PC-9 (cell line): ENCODE measurements around the gene ANXA1. TPM values are rescaled to one million over a fixed set of nuclear protein-coding genes. Genes with fewer than 3 reads are reported as not detected.

Experiments
- BruUV-seq: library from RNA; stranded (reverse); fragments of 400-500 nt; replicated peaks from 2 replicates; lab custom pipeline; 2021; lab: Mats Ljungman, UMichigan
- CTCF ChIA-PET: fragments of 300-600 bp; sonication (Branson Sonifier 250); formaldehyde crosslinking; loops from one replicate; lab custom pipeline; 2022; ENCODE audit warnings: antibody characterized with exemption; lab: Charles Lee
- POLR2A ChIA-PET: fragments of 300-600 bp; sonication (Branson Sonifier 250); formaldehyde crosslinking; loops from one replicate; lab custom pipeline; 2022; ENCODE audit warnings: antibody characterized with exemption; ENCODE audit not compliant: unreplicated experiment; lab: Charles Lee
- DNase-seq, 2 experiments: peaks; one replicate each; pipeline versions ENCODE4 v3.0.0 to v3.0.0-alpha.2; 2015 to 2022; ENCODE audit warnings: mixed read lengths in 1 of 2
- H2AFZ ChIP-seq: fragments of 200-600 bp; sonication (generic); 2 replicates; pipeline ENCODE4 v1.8.1; 2017; ENCODE audit warnings: antibody characterized with exemption
- H3F3A ChIP-seq: fragments of 200-600 bp; sonication (generic); 2 replicates; pipeline ENCODE4 v1.8.1; 2017; ENCODE audit warnings: antibody characterized with exemption, mild to moderate bottlenecking, low read depth; ENCODE audit not compliant: insufficient read depth
- H3K27ac ChIP-seq: fragments of 200-600 bp; sonication (generic); 2 replicates; pipeline ENCODE4 v1.6.1; 2016; ENCODE audit warnings: mixed run types
- H3K27me3 ChIP-seq: fragments of 200-600 bp; sonication (generic); 2 replicates; pipeline ENCODE4 v1.6.1; 2016; ENCODE audit warnings: low read depth, mixed run types; ENCODE audit not compliant: insufficient read depth
- H3K36me3 ChIP-seq: fragments of 200-600 bp; sonication (generic); 2 replicates; pipeline ENCODE4 v1.6.1; 2016; ENCODE audit warnings: low read depth, mixed run types
- H3K4me1 ChIP-seq: fragments of 200-600 bp; sonication (generic); replicated peaks from 2 replicates; pipeline ENCODE4 v1.6.1; 2016; ENCODE audit warnings: mixed run types; ENCODE audit not compliant: insufficient read depth
- H3K4me2 ChIP-seq: fragments of 200-600 bp; sonication (generic); 2 replicates; pipeline ENCODE4 v1.6.1; 2017; ENCODE audit warnings: mixed run types
- H3K4me3 ChIP-seq: fragments of 200-600 bp; sonication (generic); 2 replicates; pipeline ENCODE4 v1.6.1; 2016; ENCODE audit warnings: mixed run types
- H3K79me2 ChIP-seq: fragments of 200-600 bp; sonication (generic); 2 replicates; pipeline ENCODE4 v1.6.1; 2017; ENCODE audit warnings: low read depth, mixed run types
- H3K9me2 ChIP-seq: fragments of 200-600 bp; sonication (generic); 2 replicates; pipeline ENCODE4 v1.8.1; 2017; ENCODE audit warnings: mild to moderate bottlenecking; ENCODE audit not compliant: insufficient read depth
- H3K9me3 ChIP-seq: fragments of 200-600 bp; sonication (generic); 2 replicates; pipeline ENCODE4 v1.8.1; 2016; ENCODE audit warnings: low read depth; ENCODE audit not compliant: insufficient read depth
- H4K20me1 ChIP-seq: fragments of 200-600 bp; sonication (generic); 2 replicates; pipeline ENCODE4 v1.8.1; 2017; ENCODE audit not compliant: insufficient read depth
- CTCF ChIP-seq: fragments of 200-600 bp; sonication (generic); conservative IDR thresholded peaks from 2 replicates; pipeline ENCODE4 v1.6.1; 2017; ENCODE audit warnings: mixed run types, antibody characterized with exemption, mild to moderate bottlenecking, moderate library complexity
- EZH2 ChIP-seq: fragments of 200-600 bp; sonication (generic); IDR thresholded peaks from 2 replicates; pipeline ENCODE4 v1.8.0; 2017; ENCODE audit warnings: antibody characterized with exemption, low read depth
- intact Hi-C: fragments of 100-400 bp; cut with micrococcal nuclease; formaldehyde crosslinking; loops from one replicate; pipeline ENCODE4 v1.10.0; 2022; ENCODE audit not compliant: unreplicated experiment
- total RNA-seq: library from RNA; stranded (reverse); gene quantifications from 2 replicates; pipeline ENCODE4 v1.2.3, GENCODE V29; 2021

Gene ANXA1
- total RNA-seq, 1 experiment from 2014 or later = 753 TPM

- no peaks in the 10 kb centered on the region for H3K27me3 ChIP-seq
- no peak overlapping the region for H3K27ac ChIP-seq
- H3K9me3 ChIP-seq = peaks cover 16% of the 10 kb centered on the region; the same call in 1 of the 2 replicates
- no peak overlapping the region for H2AFZ ChIP-seq
- CTCF ChIA-PET = interaction anchor here (0.6 to 1.1 kb wide), 4 partner anchors 15 to 273 kb away, joined by 4 to 16 read pairs (median 4); no protein-coding TSS in a partner anchor
- H3K79me2 ChIP-seq = no peaks in the 10 kb centered on the region
- POLR2A ChIA-PET = interaction anchor here (0.5 to 1.1 kb wide), 7 partner anchors 9 to 1951 kb away, joined by 3 to 10 read pairs (median 4); partner anchors contain the start of genes ANXA1, NMRK1 and OSTF1
- H3K36me3 ChIP-seq = no peaks in the 10 kb centered on the region
- H4K20me1 ChIP-seq = no peaks in the 10 kb centered on the region
- no peaks in the 10 kb centered on the region for H3K9me2 ChIP-seq
- no peak overlapping the region for H3K4me3 ChIP-seq
- peaks cover 4% of the 10 kb centered on the region; the same call in 1 of the 2 replicates for H3F3A ChIP-seq
- H3K4me1 ChIP-seq = peaks cover 32% of the 10 kb centered on the region
- intact Hi-C loops = no loop called here
- DNase-seq = no peak
- H3K4me2 ChIP-seq = no peak overlapping the region
- TF ChIP-seq EZH2 (no peak), CTCF (no peak)
- BruUV-seq = no TSS peak
Measured at GRCh38 chr9:73137286-73137899, 14.3 kb upstream of the ANXA1 start.

GRCh38 chr9:73137914-73138313 is 13.8 kb upstream of the ANXA1 start:
- POLR2A ChIA-PET = interaction anchor here (0.5 to 1.1 kb wide), 7 partner anchors 9 to 1950 kb away, joined by 3 to 10 read pairs (median 4); partner anchors contain the start of genes ANXA1, NMRK1 and OSTF1
- DNase-seq = no peak

GRCh38 chr9:73138516-73138915 is 13.1 kb upstream of the ANXA1 start:
- intact Hi-C loops = no loop called here

More at GRCh38 chr9:73137914-73138313, 13.8 kb upstream of the ANXA1 start:
- Histone ChIP-seq H3K9me2 (no peaks in the 10 kb centered on the region), H3K4me2 (no peak overlapping the region), H3F3A (0 out of 2 replicates have a peak, but pooled peaks cover under 1% of the 10 kb centered on the region), H3K27ac (no peak overlapping the region), H3K27me3 (no peaks in the 10 kb centered on the region), H3K36me3 (no peaks in the 10 kb centered on the region), H2AFZ (no peak overlapping the region), H3K79me2 (no peaks in the 10 kb centered on the region), H4K20me1 (no peaks in the 10 kb centered on the region), H3K4me1 (peaks cover 27% of the 10 kb centered on the region), H3K9me3 (peaks cover 17% of the 10 kb centered on the region; the same call in 1 of the 2 replicates), H3K4me3 (no peak overlapping the region)
- intact Hi-C loops = no loop called here
- CTCF ChIA-PET = interaction anchor here (0.6 to 1.1 kb wide), 3 partner anchors 15 to 274 kb away, joined by 4 to 16 read pairs (median 5); no protein-coding TSS in a partner anchor
- TF ChIP-seq EZH2 = no peak
- TF ChIP-seq CTCF = no peak
- BruUV-seq = no TSS peak

More at GRCh38 chr9:73138516-73138915, 13.1 kb upstream of the ANXA1 start:
- BruUV-seq = no TSS peak
- no peak for DNase-seq
- TF ChIP-seq CTCF (no peak), EZH2 (no peak)
- no peaks in the 10 kb centered on the region for H3K36me3 ChIP-seq
- H3K79me2 ChIP-seq = no peaks in the 10 kb centered on the region
- ChIA-PET CTCF (no interaction called here), POLR2A (no interaction called here)
- no peak overlapping the region for H2AFZ ChIP-seq
- peaks cover 7% of the 10 kb centered on the region for H3F3A ChIP-seq
- no peak overlapping the region for H3K27ac ChIP-seq
- H3K4me1 ChIP-seq = peaks cover 28% of the 10 kb centered on the region
- no peaks in the 10 kb centered on the region for H4K20me1 ChIP-seq
- no peaks in the 10 kb centered on the region for H3K27me3 ChIP-seq
- no peak overlapping the region for H3K4me3 ChIP-seq
- no peaks in the 10 kb centered on the region for H3K9me2 ChIP-seq
- peaks cover 17% of the 10 kb centered on the region; the same call in 1 of the 2 replicates for H3K9me3 ChIP-seq
- no peak overlapping the region for H3K4me2 ChIP-seq
